Measurements from ENCODE around the gene ETAA1.

The ETAA1 gene

DNA sequence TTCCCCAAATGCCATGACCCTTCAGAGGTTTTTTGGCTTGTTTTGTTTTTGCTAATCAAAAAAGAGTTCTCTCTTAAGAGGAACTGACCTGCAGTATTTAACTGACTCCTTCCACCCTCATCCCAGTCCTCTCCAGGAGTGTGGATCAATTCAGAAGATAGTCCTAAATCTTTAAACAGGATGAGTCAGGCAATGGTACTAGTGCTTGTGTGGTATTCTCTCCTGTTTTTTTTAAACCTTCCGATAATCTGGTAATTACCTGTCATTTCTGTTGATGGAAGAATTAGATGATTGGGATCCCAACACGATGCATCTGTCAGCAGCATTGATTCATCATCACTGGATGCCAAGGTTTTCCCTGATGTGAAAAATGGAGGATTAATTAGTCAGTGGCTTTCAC lies 41.2 kb downstream of the ETAA1 start:
- DNase-seq, result no peak

DNA sequence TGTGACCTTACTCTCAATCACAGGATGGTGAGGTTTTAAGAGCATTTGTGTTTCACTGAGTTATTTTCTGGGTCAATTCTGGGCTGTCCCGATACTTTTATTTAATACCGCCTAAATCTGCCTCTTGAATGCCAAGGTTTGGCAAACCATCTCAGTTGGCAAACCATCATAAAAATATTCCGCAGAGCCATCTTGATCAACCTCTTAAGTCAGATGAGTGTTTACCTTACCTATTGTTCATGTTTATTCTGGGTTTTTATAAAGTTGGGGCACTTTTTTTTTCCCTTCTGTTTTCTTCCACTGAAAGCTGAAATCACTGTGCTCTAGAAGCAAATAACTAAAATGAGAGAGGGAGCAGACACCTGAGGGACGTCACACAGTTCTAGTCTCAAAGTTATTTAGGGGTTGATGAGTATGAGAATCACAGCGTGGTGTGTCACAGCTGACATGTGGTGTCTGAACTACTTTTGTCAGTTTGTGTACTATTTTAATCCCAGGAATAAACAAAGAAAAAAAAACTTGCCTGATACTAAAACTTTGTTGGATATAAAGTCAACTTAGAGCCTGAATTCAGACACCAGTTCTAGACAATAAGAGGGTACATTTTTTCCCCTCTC lies 48.6 kb downstream of the ETAA1 start:
- no peak for DNase-seq

DNA sequence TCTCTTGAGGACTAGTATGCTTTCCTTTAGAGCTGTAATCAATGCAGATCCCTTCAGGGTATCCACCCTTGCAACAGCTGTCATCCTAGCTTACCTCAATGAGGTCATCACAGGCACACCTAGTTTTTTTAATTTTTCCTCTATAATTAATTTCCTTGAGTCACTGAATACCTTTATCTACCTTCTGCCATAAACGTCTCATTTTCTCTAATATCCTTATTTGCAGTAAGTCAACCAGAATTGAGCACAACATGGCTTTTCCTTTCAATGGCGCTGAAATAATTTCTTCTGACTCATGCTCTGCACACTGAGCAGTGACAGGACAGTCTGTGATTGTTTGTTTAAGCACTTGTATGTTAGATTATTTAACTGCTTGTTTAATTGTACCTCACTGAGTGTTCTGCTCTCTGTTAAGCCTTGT lies 49.4 kb downstream of the ETAA1 start:
- DNase-seq, result no peak

DNA sequence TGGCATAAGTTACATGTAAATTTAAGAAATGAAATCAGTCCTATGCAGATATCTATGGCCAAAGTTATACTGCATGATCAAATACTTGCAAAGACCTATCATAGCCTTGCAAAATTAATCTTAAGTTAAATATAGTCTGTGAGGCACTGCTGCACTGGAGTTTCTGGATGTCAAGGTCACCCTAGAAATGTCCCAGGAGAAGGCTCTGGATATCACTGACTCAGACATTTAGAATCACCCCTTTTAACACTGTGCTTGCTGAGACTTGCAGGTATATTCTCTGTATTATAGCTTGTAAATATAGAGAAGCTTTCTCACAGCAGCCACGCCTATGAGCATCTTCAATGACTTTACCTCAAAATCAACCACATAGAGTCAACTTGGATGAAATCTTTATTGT lies 51.5 kb downstream of the ETAA1 start:
- DNase-seq, result no peak

DNA sequence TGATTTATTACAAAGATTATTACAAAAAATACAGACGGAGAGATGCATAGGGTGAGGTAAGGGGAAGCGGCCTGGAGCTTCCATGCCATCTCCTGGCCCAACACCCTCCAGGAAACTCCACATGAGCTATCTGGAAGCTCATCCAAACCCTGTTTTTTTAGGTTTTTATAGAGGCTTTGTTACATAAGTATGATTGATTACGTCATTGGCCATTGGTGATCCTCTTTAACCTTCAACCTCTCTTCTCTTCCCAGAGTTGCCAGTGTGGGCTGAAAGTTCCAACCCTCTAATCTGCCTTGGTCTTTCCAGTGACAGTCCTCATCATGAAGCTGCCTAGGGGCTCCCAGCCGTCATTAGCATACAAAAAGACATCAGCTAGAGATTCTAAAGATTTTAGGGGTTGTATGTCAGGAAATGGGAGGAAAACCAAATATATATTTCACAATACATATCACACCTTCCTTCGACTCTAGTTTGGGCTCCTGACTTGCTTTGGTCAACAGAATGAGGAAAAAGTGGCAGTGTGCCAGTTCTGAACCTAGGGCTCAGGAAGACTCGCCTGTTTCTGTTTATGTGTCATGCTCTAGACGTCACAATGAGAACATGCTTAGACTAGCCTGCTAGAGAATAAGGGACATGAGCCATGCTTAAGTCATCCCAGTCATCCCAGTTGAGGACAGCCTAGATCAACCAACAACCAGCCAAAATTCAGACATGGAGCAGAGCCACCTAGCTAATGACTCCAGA lies 54.1 kb downstream of the ETAA1 start:
- DNase-seq, result no peak

DNA sequence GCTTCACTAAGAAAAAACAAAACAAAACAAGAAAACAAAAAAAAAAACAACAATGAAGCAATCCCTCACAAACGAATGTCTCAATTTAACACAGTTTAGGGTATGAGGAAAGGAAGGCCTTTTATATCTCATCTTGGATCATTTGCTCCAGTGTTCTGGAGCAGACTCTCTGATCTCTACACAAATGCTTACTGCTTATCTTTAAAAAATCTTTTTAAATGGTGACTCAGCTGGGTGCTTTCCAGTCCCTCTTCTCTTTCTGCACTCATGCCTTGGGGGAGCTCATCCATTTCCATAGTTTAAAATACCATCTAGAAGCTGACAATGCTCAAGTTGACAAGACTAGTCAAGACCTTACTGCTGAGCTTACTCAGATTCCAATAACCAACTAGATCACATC lies 56.2 kb downstream of the ETAA1 start:
- no peak for DNase-seq

DNA sequence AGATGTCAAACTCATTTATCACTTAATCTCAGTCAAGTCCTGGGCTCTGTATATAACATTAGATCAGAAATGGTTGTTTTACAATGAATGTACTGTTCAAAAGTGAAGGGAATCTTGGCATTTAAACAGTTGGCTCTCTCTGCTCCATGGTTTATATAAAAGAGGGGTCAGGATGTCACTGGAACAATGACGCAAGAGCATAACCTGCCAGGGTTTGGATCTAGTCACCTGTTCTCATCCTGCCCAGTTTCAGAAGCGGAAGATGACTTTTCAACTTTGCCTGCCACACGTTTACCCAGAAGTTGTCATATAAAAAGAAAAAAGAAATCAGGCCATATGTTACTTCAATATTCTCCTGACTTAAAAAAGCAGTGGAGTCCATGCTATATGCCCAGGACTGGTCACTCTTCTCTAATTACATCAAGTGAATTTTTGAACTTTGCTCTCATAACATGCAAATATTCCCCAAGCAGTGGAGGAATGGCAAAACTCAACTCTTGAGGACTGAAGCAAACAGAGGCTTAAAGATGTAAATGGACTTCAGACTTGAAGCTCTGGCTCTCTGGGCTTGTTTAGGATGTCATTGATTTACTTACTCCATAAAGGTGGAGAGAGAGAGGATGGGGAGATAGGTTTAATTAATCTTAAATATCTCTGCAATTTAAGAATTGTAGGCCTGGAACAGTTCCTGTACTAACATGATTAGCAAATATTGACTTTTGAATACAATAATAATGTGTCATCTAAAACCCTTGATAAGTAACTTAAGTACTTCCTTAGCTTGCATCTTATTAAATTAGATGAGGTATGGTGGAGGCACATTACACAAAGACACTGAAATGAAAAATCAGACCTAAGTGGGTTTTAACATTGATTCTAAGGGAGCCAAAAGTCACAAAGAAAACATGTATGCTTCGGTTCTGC lies 58.3 kb downstream of the ETAA1 start:
- DNase-seq, result no peak

DNA sequence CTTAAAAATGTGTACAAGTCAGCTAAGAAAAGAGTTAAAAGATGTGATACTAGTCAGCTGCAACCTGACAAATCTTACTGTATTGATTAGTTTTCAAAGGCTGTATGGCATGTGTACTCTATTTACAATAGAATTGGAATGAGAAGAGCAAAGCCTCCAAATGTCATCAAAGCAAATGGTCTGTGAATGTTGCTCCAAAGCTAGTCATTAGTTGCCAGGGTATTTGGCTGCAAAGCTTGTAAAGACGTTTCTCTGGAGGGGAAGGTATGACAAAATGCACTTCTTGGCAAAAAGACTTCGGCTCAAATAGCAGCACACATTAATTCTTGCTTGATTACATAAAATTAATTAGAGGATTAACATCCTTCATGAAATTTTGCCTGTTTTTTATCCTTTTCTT lies 59.3 kb downstream of the ETAA1 start:
- no peak for DNase-seq

DNA sequence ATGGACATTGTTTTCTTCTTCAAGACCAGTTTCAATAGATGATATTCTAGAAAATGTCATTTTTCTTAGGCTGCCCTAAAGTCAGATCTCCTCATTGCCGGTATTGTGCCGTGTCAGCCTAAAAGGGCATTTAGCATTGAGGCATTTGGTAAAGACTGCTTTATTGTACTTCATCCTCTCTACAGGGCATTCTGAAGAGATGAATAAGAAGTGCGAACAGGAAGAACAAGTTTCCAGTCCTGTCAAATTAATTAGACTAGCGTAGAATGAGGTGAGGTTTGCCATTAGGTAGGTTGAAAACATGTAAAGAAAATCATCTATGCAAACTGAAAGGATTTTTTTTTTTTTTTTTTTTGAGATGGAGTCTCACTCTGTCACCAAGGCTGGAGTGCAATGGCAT lies 60.6 kb downstream of the ETAA1 start:
- DNase-seq, result no peak

DNA sequence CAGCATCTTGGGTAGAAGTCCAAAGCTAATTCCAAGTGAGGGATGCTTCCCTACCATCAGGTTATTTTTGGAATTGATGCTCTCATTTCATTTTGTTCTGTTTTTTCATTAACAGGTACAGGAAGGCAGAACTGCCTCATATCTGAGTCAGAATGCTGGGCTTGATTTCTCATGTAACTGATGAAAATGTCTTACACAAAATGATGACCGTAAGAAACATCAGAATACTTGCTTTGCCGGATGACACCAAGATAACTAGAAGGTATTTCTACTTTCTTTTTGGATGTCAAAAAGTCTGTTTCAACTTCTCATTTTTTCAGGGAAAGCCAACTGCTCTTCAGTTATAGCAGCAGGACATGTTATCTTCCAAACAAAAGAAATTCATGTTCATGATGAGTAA lies 62.6 kb downstream of the ETAA1 start:
- no peak for DNase-seq
